ENCODE results near the gene PMCH.
"Not testable (repeated sequence)": the region's sequence is repeated elsewhere in the genome, so short reads cannot be mapped to it uniquely, and the experiment has no call there.

PMCH gene, protein sequence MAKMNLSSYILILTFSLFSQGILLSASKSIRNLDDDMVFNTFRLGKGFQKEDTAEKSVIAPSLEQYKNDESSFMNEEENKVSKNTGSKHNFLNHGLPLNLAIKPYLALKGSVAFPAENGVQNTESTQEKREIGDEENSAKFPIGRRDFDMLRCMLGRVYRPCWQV

DNA sequence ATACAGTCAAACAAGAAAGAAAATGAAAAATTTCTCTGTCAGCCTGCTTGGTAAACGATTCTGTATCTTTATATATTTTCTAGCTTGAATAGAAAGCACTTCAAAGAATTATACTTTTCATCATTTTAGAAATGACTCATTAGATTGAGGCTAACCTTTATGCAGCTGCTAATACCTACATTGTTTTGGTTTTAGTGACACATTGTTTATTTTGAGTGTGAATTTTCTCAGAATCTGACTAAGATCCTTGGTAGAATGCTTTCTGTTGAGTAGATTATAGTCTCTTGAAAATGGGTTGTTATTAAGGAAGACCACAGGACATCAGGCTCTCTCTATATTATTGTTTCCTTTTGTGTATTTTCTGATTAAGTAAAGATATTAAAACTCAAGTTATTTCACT, at the start of gene PMCH:
TSS of gene PMCH (minus strand) at position 45 of the 400 bp plus-strand sequence. CDS start 63 bp downstream, outside the sequence.
- DNase-seq = no peak

DNA sequence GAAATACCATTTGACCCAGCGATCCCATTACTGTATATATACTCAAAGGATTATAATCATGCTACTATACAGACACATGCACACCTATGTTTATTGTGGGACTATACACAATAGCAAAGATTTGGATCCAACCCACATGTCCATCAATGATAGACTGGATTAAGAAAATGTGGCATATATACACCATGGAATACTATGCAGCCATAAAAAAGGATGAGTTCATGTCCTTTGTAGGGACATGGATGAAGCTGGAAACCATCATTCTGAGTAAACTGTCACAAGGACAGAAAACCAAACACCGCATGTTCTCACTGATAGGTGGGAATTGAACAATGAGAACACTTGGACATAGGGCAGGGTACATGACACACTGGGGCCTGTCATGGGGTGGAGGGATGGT, 43.2 kb upstream of the PMCH start:
- not testable (repeated sequence) for DNase-seq

DNA sequence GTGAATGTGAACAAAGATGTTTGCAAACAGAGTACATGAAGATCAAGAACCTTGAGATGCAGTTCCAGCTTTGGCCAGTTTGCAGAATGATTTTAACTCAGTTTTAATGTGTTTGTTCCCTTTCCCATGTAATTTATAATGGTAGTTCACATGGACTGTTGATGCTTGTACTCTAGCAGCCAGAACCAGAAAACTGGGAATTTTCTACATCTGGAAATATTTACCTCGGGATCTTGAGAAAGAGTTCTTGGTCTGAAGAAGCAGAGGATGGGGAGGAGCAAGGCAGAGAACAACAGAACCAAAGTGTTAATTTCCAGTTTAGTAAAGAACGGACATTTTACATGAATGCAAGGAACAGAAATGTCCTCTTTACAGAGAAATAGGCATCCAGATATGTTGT, 37.0 kb upstream of the PMCH start:
- DNase-seq = no peak

DNA sequence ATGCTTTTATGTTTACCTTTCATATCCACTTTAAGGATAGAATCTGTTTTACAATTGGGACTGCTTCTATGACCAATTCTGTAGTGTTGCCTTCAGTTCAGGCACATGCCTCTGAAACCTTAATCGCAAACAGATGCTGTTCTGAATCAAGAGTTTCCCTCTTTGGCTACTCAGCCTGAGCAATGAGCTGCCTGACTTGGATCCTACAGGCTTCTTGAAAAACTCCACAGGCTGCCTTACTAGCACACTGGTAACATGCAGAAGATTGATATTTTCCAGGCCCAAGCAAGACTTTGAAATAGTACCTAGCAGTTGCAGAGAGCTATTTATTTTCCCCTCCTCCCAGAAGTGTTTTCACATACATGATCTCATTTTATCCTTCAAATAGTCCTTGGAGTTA, 34.8 kb upstream of the PMCH start:
- no peak for DNase-seq

DNA sequence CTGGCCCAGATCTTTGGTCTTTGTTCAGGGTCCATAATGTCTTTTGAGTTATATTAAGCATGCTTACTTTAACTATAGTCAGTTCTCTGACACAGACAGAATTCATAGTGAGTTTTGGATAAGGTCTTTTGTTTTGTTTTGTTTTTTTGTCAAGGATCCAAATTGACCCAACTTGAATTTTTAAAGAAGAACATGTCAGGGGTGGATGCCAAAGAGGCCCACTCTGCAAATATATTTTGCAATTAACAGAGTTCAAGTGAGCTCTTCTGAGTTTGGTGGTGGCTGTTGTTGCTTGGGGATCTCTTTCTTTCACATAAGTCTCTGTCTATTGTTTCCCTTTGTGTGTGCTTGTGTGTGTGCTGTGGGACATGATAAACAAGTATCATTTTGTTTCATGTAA, 34.4 kb upstream of the PMCH start:
- no peak for DNase-seq

DNA sequence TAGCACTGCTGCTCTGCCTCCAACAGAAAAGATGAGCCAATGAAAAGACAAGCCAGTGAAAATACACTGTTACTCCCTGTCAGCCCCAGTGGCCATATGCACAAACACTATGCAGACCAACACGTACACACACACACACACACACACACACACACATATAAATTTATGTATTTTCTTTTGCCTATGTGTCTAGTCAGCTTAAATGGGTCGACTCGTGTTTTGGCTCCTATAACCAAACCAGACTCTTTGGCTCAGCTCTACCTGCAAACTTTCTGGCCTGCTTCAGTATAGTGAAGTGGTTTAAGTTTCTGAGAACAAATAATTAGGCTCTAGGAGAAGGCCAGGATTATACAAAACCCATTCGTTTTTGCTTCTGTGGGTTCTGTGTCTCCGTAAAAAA, 30.3 kb upstream of the PMCH start:
- no peak for DNase-seq

DNA sequence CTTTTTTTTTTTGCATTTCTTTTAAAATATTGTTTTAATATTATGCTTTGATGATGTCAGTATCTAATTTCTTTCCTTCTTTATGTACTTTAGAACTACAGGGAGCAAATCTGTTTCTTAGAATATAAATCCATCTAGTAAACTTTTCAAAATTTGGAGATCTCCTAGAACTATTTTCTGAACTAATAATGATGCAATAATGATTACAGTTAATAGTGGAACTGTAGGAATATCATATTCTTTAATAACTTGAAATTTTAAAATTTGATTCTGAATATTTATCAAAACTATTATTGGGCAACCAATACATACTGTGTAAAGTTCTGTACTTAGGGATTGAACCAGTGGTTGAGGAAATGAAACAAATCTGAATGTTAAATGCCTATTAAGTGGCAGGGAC, 23.1 kb upstream of the PMCH start:
- DNase-seq = no peak

DNA sequence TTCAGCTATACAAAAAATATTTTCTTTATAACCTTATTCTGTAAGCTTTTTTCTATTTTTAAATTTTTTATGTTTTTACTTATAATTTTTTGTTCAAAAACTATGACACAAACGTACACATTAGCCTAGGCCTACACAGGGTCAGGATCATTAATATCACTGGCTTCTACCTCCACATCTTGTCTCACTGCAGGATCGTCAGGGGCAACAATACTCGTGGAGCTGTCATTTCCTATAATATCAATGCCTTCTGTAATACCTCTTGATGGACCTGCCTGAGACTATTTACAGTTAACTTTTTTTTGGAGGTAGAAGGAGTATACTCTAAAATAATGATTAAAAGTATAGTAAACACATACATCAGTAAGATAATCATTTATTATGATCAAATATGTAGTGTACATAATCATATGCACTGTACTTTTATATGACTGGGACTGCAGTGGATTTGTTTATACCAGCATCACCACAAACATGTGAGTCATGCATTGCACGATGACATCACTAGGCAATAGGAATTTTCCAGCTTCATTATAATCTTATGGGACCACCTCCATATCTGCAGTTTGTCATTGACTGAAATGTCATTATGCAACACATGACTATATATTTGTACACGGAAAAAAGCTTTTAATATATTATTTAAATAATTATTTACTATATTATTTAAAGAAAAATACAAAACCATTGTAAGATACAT, 18.5 kb upstream of the PMCH start:
- DNase-seq = no peak

DNA sequence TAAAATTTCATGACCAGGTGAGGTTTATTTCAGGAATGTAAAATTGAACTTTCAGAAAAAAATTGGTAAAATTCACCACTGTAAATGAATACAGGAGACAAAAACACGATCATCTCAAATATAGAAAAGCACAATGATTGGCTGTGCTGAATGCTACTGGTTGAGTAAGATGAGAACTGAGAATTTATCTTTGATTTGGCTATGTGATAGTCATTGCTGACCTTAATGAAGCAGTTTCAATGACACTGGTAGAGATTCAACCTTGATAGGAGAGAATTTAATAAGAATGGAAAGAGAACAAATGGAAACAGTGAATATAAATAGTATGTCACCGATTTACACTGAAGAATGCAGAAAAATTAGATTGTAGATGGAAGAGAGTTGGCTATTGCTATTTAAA, 6.4 kb upstream of the PMCH start:
- DNase-seq = no peak

DNA sequence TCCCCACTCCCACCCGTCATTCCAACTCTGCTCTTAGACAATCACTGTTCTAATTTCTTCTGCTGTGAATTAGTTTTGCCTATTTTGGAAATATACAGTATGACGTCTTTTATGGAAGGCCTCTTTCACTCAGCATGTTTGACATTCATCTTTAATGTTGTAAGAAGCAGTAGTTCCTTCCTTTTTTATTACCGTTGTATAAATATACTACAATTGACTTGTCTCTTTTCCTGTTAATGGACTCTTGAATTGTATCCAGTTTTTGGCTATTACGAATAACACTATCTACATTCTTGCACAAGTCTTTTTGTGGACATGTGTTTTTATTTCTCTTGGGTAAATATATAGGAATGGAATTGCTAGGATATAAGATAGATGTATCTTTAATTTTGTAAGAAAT, 4.9 kb upstream of the PMCH start:
- DNase-seq = no peak

DNA sequence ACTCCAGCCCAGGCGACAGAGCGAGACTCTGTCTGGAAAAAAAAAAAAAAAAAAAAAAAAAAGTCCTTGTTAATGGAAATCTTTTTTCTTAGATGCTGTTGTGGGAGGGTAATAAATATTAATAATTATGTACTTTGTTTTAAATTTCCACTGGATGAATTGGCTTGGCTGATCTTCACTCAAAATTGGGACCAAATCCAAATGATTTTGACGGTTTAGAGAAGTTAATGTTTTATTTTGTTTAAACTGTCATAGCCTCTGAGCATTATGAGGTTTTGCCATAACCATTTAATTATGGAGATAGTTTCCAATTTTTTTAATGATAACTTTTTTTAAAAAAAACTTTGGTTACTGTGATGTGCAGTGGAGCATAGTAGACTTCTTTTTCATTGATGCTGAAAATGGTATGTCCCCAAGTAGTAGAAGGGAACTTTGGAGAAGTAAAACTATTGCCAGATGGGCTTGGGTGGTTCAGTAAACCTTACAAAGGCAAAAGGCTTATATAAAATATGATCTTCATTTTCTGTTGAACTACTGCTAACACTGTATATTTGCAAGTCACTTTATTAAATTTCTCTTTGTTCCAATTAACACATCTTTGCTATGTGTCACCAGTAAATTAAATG, 3.9 kb upstream of the PMCH start:
- DNase-seq = no peak

DNA sequence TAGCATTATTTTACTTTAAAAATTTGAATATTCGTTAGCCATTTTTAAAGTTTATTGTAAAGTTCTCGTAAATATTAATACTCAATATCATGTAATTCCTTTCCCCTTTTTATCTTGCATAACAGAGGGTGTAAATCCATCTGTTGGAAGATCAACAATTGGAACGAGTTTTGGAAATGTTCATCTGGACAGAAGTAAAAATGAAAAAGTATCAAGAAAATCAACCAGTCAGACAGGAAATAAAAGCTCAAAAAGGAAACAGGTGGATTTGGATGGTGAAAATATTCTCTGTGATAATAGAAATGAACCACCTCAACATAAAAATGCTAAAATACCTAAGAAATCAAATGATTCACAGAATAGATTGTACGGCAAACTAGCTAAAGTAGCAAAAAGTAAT, 1.8 kb downstream of the PMCH start:
- no peak for DNase-seq

DNA sequence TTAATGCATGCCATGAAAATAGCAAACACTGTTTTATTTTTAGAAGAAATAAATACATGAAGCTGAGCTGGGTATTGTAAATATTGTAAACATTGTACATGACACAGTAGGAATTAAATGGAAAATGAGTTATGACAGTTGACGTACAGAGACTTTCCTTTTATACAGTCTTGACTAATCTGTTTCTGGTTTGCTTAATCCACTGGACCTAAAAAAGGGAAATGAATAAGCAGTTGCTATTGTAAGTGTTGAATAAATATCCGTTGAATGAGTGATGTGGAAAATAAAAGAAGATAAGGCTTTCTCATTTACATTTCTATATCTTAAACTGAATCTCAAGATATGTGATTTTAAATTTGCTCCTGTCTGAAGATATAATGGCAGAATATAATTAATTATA, 15.0 kb downstream of the PMCH start:
- DNase-seq = no peak

DNA sequence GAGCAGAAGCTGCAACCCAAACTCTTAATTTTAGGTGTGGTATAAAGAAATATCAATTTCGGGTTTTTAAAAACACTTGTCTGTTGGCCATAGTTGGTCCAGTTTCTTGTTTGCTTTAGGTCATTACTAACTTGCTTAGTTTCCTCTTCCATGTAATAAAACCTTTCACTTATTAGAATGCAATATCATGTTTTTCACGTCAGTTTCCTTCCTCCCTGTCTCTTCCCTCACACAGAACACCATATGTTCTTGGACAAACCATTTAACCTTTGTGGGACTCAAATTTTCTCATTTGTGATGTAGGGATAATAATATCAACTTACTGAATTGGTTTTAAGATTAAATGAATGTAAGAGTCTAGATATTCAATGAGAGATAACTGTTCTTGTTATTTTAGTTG, 22.9 kb downstream of the PMCH start:
- no peak for DNase-seq

DNA sequence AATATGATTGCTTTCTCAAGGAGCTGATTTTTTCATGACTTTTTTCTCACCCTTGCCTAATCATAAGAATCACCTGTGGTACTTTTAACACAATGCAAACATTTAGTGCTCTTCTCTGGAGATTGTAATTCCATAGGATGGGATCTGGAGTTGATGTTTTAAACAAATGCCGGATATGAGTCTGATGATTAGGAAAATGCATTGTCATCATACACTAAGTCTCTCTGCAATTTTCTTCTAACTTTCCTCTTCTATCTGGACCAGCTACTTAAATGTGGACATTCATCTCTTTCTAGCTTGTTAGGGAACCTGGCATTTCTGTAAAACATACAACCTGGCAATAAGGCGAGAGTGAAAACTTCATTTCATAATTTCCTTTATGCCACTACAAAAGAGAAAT, 23.5 kb downstream of the PMCH start:
- no peak for DNase-seq

DNA sequence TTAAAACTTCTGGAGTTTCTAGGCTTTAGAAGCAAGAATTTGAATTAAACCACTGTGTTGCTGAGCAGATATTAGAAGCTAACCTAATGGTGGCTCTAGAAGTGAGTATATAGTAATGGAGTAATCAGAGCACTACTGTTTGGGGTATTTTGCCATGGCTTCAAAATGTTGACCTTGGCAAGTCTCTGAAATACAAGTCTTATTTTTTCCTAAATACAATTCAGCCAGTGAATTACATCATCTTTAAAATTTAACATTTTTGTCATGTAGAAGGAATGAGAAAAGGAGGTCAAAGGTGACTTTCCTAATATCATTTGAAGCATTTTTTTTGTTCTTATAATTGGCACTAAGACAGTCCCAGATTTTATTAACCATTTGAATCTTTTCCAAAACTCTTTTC, 25.2 kb downstream of the PMCH start:
- no peak for DNase-seq

DNA sequence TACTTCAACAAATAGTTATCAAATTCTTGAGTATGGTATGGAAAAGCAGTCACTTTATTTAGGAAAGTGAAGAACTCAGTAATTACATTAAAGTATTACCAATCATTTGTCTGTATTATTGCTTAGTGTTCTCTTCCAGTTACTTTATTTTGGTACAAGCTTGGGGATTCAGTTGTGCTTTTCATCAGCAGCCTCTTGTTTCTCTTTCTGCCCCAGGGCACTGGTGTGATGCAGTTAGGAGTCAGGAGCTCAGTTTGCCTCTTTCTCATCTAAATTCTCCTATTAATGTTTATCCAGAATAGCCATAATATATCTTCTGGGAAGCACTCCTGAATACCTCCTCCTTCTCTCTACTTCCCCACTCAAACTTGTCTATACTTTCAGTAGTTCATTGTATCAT, 25.7 kb downstream of the PMCH start:
- no peak for DNase-seq

DNA sequence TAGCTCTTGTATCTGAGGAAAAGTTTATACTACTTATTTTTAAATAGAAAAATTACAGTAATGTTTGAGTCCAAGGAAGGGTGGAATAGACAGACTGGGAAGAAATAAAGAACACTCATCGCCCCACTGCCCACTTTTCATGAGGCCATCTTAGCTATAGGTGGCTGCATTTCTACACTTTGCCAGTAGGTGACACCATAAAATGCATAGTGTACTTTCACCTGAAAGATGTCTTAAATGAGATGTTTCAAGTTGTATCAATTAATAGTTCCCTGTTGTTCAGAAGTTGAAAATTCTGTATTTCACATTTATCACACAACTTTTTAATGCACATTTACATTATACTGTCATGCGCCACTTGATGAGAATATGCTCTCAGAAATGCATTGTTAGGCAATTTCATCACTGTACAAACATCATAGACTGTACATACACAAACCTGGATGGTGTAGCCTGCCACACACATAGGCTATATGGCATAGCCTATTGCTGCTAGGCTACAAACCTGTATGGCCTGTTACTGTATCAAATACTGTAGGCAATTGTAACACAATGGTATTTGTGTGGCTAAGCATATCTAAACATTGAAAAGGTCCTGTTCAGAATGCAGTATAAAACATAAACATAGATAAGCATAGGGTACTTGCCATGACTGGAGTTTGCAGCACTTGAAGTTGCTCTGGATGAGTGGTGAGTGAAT, 27.6 kb downstream of the PMCH start:
- no peak for DNase-seq

DNA sequence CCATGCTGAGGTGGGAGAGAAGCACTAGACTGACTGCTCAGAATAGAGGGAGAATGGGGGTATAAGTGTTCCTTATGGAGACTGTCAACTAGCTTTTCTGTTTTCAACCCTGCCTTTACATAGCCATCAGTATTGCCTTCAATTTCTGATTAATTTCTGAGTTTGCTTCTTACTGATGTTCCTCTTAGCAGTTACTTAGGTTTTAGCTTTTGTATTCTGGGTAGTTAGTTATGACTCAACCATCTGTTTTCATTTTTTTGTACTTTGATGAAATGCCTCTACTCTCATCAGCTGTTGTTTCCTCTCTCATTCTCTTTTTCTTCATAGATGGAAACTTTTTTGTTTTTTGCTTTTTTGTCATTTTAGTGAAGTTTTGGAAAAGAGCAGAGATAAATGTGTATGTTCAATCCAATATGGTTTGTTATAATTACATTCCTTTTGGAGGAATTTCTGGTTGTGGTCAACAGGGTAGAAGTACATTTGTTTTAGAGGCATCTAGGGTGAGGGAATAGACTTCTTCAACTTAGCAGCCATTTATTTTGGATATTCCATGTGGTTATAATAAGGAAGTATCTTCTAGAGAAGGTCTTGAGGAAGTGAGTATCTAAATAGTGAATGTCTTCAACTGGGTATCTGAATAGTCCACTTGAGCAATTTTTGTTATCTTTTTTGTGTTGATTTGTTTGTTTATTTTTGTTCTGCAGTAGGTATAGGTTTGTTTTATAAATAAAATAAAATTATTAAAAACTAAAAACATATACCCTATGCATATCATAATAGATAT, 29.6 kb downstream of the PMCH start:
- no peak for DNase-seq

DNA sequence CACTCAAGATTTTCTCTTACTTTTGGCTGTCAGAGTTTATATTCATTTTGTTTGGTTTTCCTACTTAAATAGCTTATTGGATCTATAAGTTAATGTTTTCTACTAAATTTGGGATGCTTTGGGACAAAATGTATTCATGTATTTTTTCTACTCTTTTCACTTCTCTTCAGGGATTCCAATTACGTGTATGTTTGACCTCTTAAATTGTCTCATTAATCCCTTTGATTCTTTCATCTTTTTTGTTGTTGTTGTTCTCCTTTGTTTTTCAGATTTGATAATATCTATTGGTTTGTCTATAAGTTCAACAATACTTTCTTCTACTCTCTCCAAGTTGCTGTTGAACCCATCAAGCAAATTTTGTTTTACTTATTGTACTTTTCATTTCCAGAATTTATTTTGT, 34.2 kb downstream of the PMCH start:
- DNase-seq = no peak

DNA sequence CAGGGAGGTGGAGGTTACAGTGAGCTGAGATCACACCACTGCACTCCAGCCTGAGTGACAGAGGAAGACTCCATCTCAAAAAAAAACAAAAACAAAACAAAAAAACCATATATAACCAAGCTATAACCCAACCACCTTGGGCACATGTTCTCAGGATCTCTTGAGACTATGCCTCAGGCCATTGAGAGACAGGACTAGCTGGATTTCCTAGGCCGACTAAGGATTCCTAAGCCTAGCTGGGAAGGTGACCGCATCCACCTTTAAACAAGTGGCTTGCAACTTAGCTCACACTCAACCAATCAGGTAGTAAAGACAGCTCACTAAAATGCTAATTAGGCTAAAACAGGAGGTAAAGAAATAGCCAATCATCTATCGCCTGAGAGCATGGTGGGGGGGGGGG, 42.4 kb downstream of the PMCH start:
- DNase-seq = not testable (repeated sequence)

DNA sequence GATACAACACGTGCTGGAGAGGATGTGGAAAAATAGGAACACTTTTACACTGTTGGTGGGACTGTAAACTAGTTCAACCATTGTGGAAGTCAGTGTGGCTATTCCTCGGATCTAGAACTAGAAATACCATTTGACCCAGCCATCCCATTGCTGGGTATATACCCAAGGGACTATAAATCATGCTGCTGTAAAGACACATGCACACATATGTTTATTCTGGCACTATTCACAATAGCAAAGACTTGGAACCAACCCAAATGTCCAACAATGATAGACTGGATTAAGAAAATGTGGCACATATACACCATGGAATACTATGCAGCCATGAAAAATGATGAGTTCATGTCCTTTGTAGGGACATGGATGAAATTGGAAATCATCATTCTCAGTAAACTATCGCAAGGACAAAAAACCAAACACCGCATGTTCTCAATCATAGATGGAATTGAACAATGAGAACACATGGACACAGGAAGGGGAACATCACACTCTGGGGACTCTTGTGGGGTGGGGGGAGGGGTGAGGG, 50.5 kb downstream of the PMCH start:
- DNase-seq = not testable (repeated sequence)
